K562 (cell line): ENCODE results near the gene HS3ST2. TPM values are rescaled to one million over a fixed set of nuclear protein-coding genes. Genes with fewer than 3 reads are reported as not detected.

ENCODE experiments used
- ELF2 ChIP-seq: fragments of 250-450 bp; sonication (Bioruptor Pico); IDR thresholded peaks from 2 replicates; pipeline ENCODE4 v1.5.0; 2021; ENCODE audit warnings: mild to moderate bottlenecking
- EP300 ChIP-seq: IDR thresholded peaks from 2 replicates; pipeline ENCODE4 v1.6.1; 2012; ENCODE audit warnings: low read length, improper control_type of control experiment
- ESRRA ChIP-seq: fragments of 450-650 bp; IDR thresholded peaks from 2 replicates; pipeline ENCODE4 v1.6.1; 2014; ENCODE audit warnings: low read depth, mild to moderate bottlenecking, moderate library complexity, borderline replicate concordance
- ETS1 ChIP-seq: conservative IDR thresholded peaks from 2 replicates; pipeline ENCODE4 v1.6.1; 2011; ENCODE audit warnings: low read depth, mild to moderate bottlenecking, low read length; ENCODE audit not compliant: control insufficient read depth
- GTF2E2 ChIP-seq: fragments of 200-800 bp; sonication (Bioruptor generic); IDR thresholded peaks from 2 replicates; pipeline ENCODE4 v1.6.1; 2016; ENCODE audit warnings: missing genetic modification characterization, missing compliant biosample characterization
- JUN ChIP-seq, 2 experiments: sonication (generic) in 1 of 2; formaldehyde crosslinking in 1 of 2; IDR thresholded peaks; 2 replicates each; pipeline versions ENCODE4 v1.6.1 to v1.8.0; 2012 to 2022; ENCODE audit warnings: borderline replicate concordance in 2 of 2, mild to moderate bottlenecking in 2 of 2, improper control_type of control experiment in 1 of 2, low read depth in 1 of 2, low read length in 1 of 2, missing genetic modification reagents in 1 of 2
- MYC ChIP-seq, 2 experiments: fragments of 250-450 bp in 1 of 2; sonication (Bioruptor Pico) in 1 of 2; IDR thresholded peaks; 2 replicates each; pipeline versions ENCODE4 v1.5.1 to v1.6.1; 2012 to 2021; ENCODE audit warnings: low read depth in 2 of 2, borderline replicate concordance in 1 of 2, improper control_type of control experiment in 1 of 2, low read length in 1 of 2, mild to moderate bottlenecking in 1 of 2, moderate library complexity in 1 of 2
- RBM39 ChIP-seq: fragments of 200-400 bp; formaldehyde crosslinking; optimal IDR thresholded peaks from 2 replicates; pipeline ENCODE3; 2018; ENCODE audit warnings: low read depth, low read length
- RUNX1 ChIP-seq: sonication (generic); IDR thresholded peaks from 2 replicates; pipeline ENCODE4 v1.6.1; 2016; ENCODE audit warnings: antibody characterized with exemption, low read depth
- SMARCA5 ChIP-seq: fragments of 450-650 bp; IDR thresholded peaks from 2 replicates; pipeline ENCODE4 v1.6.1; 2016
- SMARCE1 ChIP-seq: fragments of 450-650 bp; IDR thresholded peaks from 2 replicates; pipeline ENCODE4 v1.7.1; 2016; ENCODE audit warnings: mild to moderate bottlenecking
- TBL1XR1 ChIP-seq, 2 experiments: IDR thresholded peaks; 2 replicates each; pipeline ENCODE4 v1.6.1; 2012; ENCODE audit warnings: improper control_type of control experiment in 2 of 2, low read length in 2 of 2, mild to moderate bottlenecking in 1 of 2
- TEAD2 ChIP-seq: fragments of 450-650 bp; IDR thresholded peaks from 2 replicates; pipeline ENCODE4 v1.6.1; 2016; ENCODE audit warnings: missing genetic modification characterization, control low read depth, missing compliant biosample characterization
- USF2 ChIP-seq: sonication (generic); formaldehyde crosslinking; IDR thresholded peaks from 2 replicates; pipeline ENCODE4 v1.5.0; 2020; ENCODE audit warnings: missing genetic modification reagents
- ZC3H11A ChIP-seq: IDR thresholded peaks from 2 replicates; pipeline ENCODE4 v1.6.1; 2012; ENCODE audit warnings: low read depth, low read length, improper control_type of control experiment
- ZFP91 ChIP-seq: sonication (generic); formaldehyde crosslinking; IDR thresholded peaks from 2 replicates; pipeline ENCODE4 v1.8.0; 2022; ENCODE audit warnings: mild to moderate bottlenecking, missing genetic modification reagents
- ZNF324 ChIP-seq: fragments of 250-450 bp; sonication (Bioruptor Pico); IDR thresholded peaks from 2 replicates; pipeline ENCODE4 v1.4.0; 2020; ENCODE audit warnings: mild to moderate bottlenecking
- polyA plus RNA-seq, 8 experiments: library from polyadenylated mRNA; depleted of rRNA in 4 of 8; stranded (reverse) in 5 of 8; unstranded in 3 of 8; fragments of >200 nt; fragmentation: Nextera tagmentation in 2 of 8; fragmentation: Illumina TruSeq in 1 of 8; extraction: Ambion mirVana in 2 of 8; extraction: Trizol in 1 of 8; gene quantifications; 2 replicates each; pipeline versions ENCODE4 v1.2.1 to v1.2.3, GENCODE V29; 2011 to 2014; ENCODE audit warnings: inconsistent platforms in 1 of 8, missing spikeins in 1 of 8
- total RNA-seq, 7 experiments: library from RNA; depleted of rRNA in 6 of 7; stranded (reverse); fragments of >200 nt in 6 of 7; fragmentation: Illumina TruSeq in 2 of 7; extraction: Trizol in 2 of 7; gene quantifications; 2 replicates each; pipeline versions ENCODE4 v1.2.1 to v1.2.3, GENCODE V29; 2011 to 2021; ENCODE audit warnings: low replicate concordance in 1 of 7
- TF ChIP-seq, protein P1 (sequence below): fragments of 250-450 bp; sonication (Bioruptor Pico); IDR thresholded peaks from 2 replicates; pipeline ENCODE4 v1.6.1; 2021; ENCODE audit warnings: mild to moderate bottlenecking
- TF ChIP-seq, protein P2 (sequence below): IDR thresholded peaks from 2 replicates; pipeline ENCODE4 v1.6.1; 2012; ENCODE audit warnings: low read depth, low read length, improper control_type of control experiment, borderline replicate concordance
- TF ChIP-seq, protein P3 (sequence below): fragments of 450-650 bp; formaldehyde crosslinking; IDR thresholded peaks from 2 replicates; pipeline ENCODE4 v1.4.0; 2020; ENCODE audit warnings: mild to moderate bottlenecking, moderate library complexity

The HS3ST2 gene
- total and polyA plus RNA-seq, 9 of the 15 experiments (the other 6 are each of a cell fraction or from before 2014, with no cell fraction given): not detected

DNA sequence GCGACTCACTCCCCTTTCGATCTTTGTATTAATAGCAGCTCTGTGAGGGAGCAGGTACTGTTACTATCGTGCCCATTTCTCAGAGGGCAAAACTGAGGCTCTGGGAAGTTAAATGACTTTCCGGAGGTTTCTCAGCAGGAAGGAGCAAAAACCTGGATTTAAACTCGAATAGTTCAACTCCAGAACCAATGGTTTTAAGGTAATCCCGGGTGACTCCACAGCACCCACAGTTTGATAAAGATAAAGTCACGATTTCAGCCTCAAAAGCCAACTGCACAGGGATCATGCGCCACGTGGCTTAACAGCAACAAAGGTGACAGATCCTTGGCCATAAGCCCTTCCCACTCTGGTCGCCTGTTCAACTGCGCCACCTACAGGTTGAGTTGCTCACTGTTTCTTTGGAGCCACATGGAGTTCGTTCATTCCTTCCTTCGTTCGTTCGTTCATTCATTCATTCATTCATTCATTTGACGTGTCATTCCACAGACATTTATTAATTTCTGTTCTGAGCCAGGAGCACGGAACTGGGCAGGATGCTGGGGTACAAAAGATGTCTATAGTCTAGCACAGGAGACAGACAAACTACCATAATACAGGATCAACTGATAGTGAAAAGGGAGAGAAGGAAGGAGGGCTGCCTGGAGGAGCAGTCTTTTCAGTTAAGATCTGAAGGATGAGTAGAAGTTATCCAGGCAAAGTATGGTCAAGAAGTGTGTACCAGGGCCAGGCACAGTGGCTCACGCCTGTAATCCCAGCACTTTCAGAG is 134.8 kb downstream of the HS3ST2 start (continued):
- peak; percentile 65; the same call in 1 of the 2 replicates for TF ChIP-seq USF2 (CRISPR knock-in tag)
- no peak for TF ChIP-seq SMARCE1
- peak; percentile 93 for TF ChIP-seq MYC (IDR thresholded peaks at IDR 0.05; ENCODE audit: low read depth, low read length)
- peak; percentile 23; the same call in 1 of the 2 replicates for TF ChIP-seq MYC (CRISPR knock-in tag; IDR thresholded peaks at IDR 0.05; ENCODE audit: borderline replicate concordance, low read depth)
- TF ChIP-seq EP300: no peak
- no peak for TF ChIP-seq GTF2E2 (tag)
- no peak for TF ChIP-seq RBM39
- peak; percentile 70; the same call in 1 of the 2 replicates for TF ChIP-seq JUN (IDR thresholded peaks at IDR 0.05; ENCODE audit: borderline replicate concordance, low read depth, low read length)
- TF ChIP-seq JUN (CRISPR knock-in tag; IDR thresholded peaks at IDR 0.05; ENCODE audit: borderline replicate concordance): no peak
- TF ChIP-seq ZC3H11A: no peak
- TF ChIP-seq, protein P1, sequence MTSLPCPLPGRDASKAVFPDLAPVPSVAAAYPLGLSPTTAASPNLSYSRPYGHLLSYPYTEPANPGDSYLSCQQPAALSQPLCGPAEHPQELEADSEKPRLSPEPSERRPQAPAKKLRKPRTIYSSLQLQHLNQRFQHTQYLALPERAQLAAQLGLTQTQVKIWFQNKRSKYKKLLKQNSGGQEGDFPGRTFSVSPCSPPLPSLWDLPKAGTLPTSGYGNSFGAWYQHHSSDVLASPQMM (CRISPR knock-in tag): no peak
- no peak for TF ChIP-seq ZNF324 (CRISPR knock-in tag)
- no peak for TF ChIP-seq ELF2 (CRISPR knock-in tag)
- TF ChIP-seq SMARCA5: peak; percentile 92
- TF ChIP-seq, protein P2, sequence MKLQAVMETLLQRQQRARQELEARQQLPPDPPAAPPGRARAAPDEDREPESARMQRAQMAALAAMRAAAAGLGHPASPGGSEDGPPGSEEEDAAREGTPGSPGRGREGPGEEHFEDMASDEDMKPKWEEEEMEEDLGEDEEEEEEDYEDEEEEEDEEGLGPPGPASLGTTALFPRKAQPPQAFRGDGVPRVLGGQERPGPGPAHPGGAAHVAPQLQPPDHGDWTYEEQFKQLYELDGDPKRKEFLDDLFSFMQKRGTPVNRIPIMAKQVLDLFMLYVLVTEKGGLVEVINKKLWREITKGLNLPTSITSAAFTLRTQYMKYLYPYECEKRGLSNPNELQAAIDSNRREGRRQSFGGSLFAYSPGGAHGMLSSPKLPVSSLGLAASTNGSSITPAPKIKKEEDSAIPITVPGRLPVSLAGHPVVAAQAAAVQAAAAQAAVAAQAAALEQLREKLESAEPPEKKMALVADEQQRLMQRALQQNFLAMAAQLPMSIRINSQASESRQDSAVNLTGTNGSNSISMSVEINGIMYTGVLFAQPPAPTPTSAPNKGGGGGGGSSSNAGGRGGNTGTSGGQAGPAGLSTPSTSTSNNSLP: no peak
- no peak for TF ChIP-seq ZFP91 (CRISPR knock-in tag)
- TF ChIP-seq, protein P3, sequence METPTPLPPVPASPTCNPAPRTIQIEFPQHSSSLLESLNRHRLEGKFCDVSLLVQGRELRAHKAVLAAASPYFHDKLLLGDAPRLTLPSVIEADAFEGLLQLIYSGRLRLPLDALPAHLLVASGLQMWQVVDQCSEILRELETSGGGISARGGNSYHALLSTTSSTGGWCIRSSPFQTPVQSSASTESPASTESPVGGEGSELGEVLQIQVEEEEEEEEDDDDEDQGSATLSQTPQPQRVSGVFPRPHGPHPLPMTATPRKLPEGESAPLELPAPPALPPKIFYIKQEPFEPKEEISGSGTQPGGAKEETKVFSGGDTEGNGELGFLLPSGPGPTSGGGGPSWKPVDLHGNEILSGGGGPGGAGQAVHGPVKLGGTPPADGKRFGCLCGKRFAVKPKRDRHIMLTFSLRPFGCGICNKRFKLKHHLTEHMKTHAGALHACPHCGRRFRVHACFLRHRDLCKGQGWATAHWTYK (CRISPR knock-in tag): no peak
- no peak for TF ChIP-seq ETS1
- TF ChIP-seq RUNX1: no peak
- no peak for TF ChIP-seq TEAD2 (tag)
- TF ChIP-seq TBL1XR1 (IDR thresholded peaks at IDR 0.05; ENCODE audit: low read length in 2 of 2): no peak
- TF ChIP-seq ESRRA: peak; percentile 62
